SK-N-SH (cell line): ENCODE data around the gene QRFPR. TPM values are rescaled to one million over a fixed set of nuclear protein-coding genes. Genes with fewer than 3 reads are reported as not detected.

Source experiments
- CTCF ChIA-PET: fragments of 300-600, 350-600 bp; formaldehyde crosslinking; extraction: SDS; loops from one replicate; lab custom pipeline; 2021; lab: Yijun Ruan, JAX
- POLR2A ChIA-PET: fragments of 350-600 bp; sonication (Branson Sonifier 250); formaldehyde crosslinking; extraction: SDS; loops from one replicate; lab custom pipeline; 2020; ENCODE audit warnings: antibody characterized with exemption, inconsistent platforms; lab: Yijun Ruan, JAX
- DNase-seq: peaks from one replicate; pipeline ENCODE4 v3.0.0; 2012
- H2AFZ ChIP-seq: fragments of 200-600 bp; sonication (generic); 2 replicates; pipeline ENCODE4 v1.8.1; 2016; ENCODE audit warnings: antibody characterized with exemption, mild to moderate bottlenecking, low read depth
- H3F3A ChIP-seq: fragments of 200-600 bp; sonication (generic); replicated peaks from 2 replicates; pipeline ENCODE3; 2016; ENCODE audit warnings: antibody characterized with exemption, mild to moderate bottlenecking; ENCODE audit not compliant: insufficient read depth
- H3K27ac ChIP-seq, 2 experiments: fragments of 200-500 bp in 1 of 2; fragments of 200-600 bp in 1 of 2; sonication (Bioruptor generic) in 1 of 2; sonication (generic), shearing (Covaris generic) in 1 of 2; 2 replicates each; pipeline versions ENCODE4 v1.5.1 to v1.6.1; 2014 to 2016; ENCODE audit warnings: low read depth in 2 of 2, inconsistent platforms in 1 of 2, low read length in 1 of 2, mild to moderate bottlenecking in 1 of 2, mixed read lengths in 1 of 2
- H3K27me3 ChIP-seq: fragments of 200-600 bp; sonication (generic), shearing (Covaris generic); 2 replicates; pipeline ENCODE4 v1.6.1; 2016; ENCODE audit warnings: mixed run types; ENCODE audit not compliant: insufficient read depth
- H3K36me3 ChIP-seq, 2 experiments: fragments of 200-500 bp in 1 of 2; fragments of 200-600 bp in 1 of 2; sonication (Bioruptor generic) in 1 of 2; sonication (generic) in 1 of 2; replicated peaks in 1 of 2; 2 replicates each; pipeline versions ENCODE3 to v1.5.1; 2014 to 2016; ENCODE audit warnings: low read length in 1 of 2, mild to moderate bottlenecking in 1 of 2; ENCODE audit not compliant: insufficient read depth in 2 of 2, control insufficient read depth in 1 of 2
- H3K4me1 ChIP-seq, 2 experiments: fragments of 200-500 bp in 1 of 2; fragments of 200-600 bp in 1 of 2; sonication (Bioruptor generic) in 1 of 2; sonication (generic), shearing (Covaris generic) in 1 of 2; 2 replicates each; pipeline versions ENCODE4 v1.5.1 to v1.6.1; 2014 to 2016; ENCODE audit warnings: low read depth in 1 of 2, low read length in 1 of 2, mixed run types in 1 of 2; ENCODE audit not compliant: insufficient read depth in 2 of 2, control insufficient read depth in 1 of 2
- H3K4me2 ChIP-seq: fragments of 200-600 bp; sonication (generic), shearing (Covaris generic); 2 replicates; pipeline ENCODE4 v1.6.1; 2017; ENCODE audit warnings: mixed run types
- H3K4me3 ChIP-seq, 2 experiments: fragments of 200-500 bp in 1 of 2; fragments of 200-600 bp in 1 of 2; sonication (Bioruptor generic) in 1 of 2; sonication (generic), shearing (Covaris generic) in 1 of 2; 2 replicates each; pipeline versions ENCODE4 v1.5.1 to v1.8.1; 2014 to 2016; ENCODE audit warnings: low read depth in 2 of 2, inconsistent platforms in 1 of 2, low read length in 1 of 2, mild to moderate bottlenecking in 1 of 2, mixed read lengths in 1 of 2, moderate library complexity in 1 of 2
- H3K79me2 ChIP-seq: fragments of 200-600 bp; sonication (generic); 2 replicates; pipeline ENCODE4 v1.8.1; 2017; ENCODE audit warnings: mild to moderate bottlenecking; ENCODE audit not compliant: insufficient read depth
- H3K9ac ChIP-seq: fragments of 200-600 bp; sonication (generic); 2 replicates; pipeline ENCODE4 v1.6.1; 2017; ENCODE audit warnings: mixed run types
- H3K9me2 ChIP-seq: fragments of 200-600 bp; sonication (generic); 2 replicates; pipeline ENCODE4 v1.6.1; 2017; ENCODE audit warnings: mixed run types
- H3K9me3 ChIP-seq: fragments of 200-600 bp; sonication (generic); 2 replicates; pipeline ENCODE4 v1.6.1; 2017; ENCODE audit warnings: mixed run types, mild to moderate bottlenecking, moderate library complexity
- H4K20me1 ChIP-seq: fragments of 200-600 bp; sonication (generic); 2 replicates; pipeline ENCODE4 v1.6.1; 2017; ENCODE audit warnings: mild to moderate bottlenecking, mixed run types; ENCODE audit not compliant: insufficient read depth
- CTCF ChIP-seq: fragments of 200-600 bp; sonication (generic); IDR thresholded peaks from 2 replicates; pipeline ENCODE4 v1.6.1; 2017; ENCODE audit warnings: antibody characterized with exemption, mild to moderate bottlenecking, moderate library complexity
- ELF1 ChIP-seq: IDR thresholded peaks from 2 replicates; pipeline ENCODE4 v1.4.0; 2012
- MXI1 ChIP-seq: IDR thresholded peaks from 2 replicates; pipeline ENCODE4 v1.6.1; 2012; ENCODE audit warnings: mild to moderate bottlenecking, low read depth, low read length, improper control_type of control experiment
- NFIC ChIP-seq: IDR thresholded peaks from 2 replicates; pipeline ENCODE4 v1.4.0; 2012; ENCODE audit warnings: borderline replicate concordance
- NRF1 ChIP-seq: IDR thresholded peaks from 2 replicates; pipeline ENCODE4 v1.6.1; 2012; ENCODE audit warnings: low read depth, mild to moderate bottlenecking, low read length
- REST ChIP-seq: IDR thresholded peaks from 2 replicates; pipeline ENCODE4 v1.6.1; 2012; ENCODE audit warnings: mild to moderate bottlenecking, low read depth, low read length, moderate library complexity
- RXRA ChIP-seq: IDR thresholded peaks from 2 replicates; pipeline ENCODE4 v1.4.0; 2012; ENCODE audit warnings: low read depth, mild to moderate bottlenecking, borderline replicate concordance
- SMC3 ChIP-seq: IDR thresholded peaks from 2 replicates; pipeline ENCODE4 v1.6.1; 2012; ENCODE audit warnings: low read depth, low read length, improper control_type of control experiment
- TEAD4 ChIP-seq: IDR thresholded peaks from 2 replicates; pipeline ENCODE4 v1.4.0; 2012; ENCODE audit warnings: mild to moderate bottlenecking, borderline replicate concordance; ENCODE audit not compliant: insufficient read depth
- USF1 ChIP-seq: IDR thresholded peaks from 2 replicates; pipeline ENCODE4 v1.4.0; 2012; ENCODE audit warnings: low read depth, borderline replicate concordance
- ZBTB33 ChIP-seq: IDR thresholded peaks from 2 replicates; pipeline ENCODE4 v1.4.0; 2012; ENCODE audit warnings: low read depth, borderline replicate concordance
- WGBS: methylation state at CpG from one replicate; pipeline ENCODE4 v1.1.6; 2017; ENCODE audit warnings: low lambda C conversion rate; 5-methylcytosine and 5-hydroxymethylcytosine counted together
- polyA plus RNA-seq, 3 experiments: library from polyadenylated mRNA; depleted of rRNA; stranded (reverse); fragments of >200 nt; gene quantifications; 2 replicates each; pipeline ENCODE4 v1.2.3, GENCODE V29; 2012

The QRFPR gene
- polyA plus RNA-seq, 1 of the 3 experiments (the other 2 are of a cell fraction), result not detected

GRCh38 chr4:121344098-121344497, 36.7 kb downstream of the QRFPR start:
- H2AFZ ChIP-seq, result no peak overlapping the region
- DNase-seq, result no peak
- H3K36me3 ChIP-seq, result no peaks in the 10 kb centered on the region
- CTCF ChIA-PET, result no interaction called here
- H3K27me3 ChIP-seq, result peaks cover 7% of the 10 kb centered on the region; the same call in 1 of the 2 replicates
- 0% methylated on average over 1 of the region's 1 CpG for WGBS
- POLR2A ChIA-PET, result no interaction called here
- no peaks in the 10 kb centered on the region for H3K79me2 ChIP-seq
- no peak overlapping the region for H3K27ac ChIP-seq
- H3K9ac ChIP-seq, result no peak overlapping the region
- H3K4me3 ChIP-seq, result no peak overlapping the region
- no peak for TF ChIP-seq ZBTB33
- TF ChIP-seq CTCF, result no peak
- TF ChIP-seq NFIC, result no peak
- TF ChIP-seq USF1, result no peak
- no peak for TF ChIP-seq NRF1
- no peak for TF ChIP-seq ELF1
- TF ChIP-seq RXRA, result no peak
- no peak for TF ChIP-seq SMC3
- TF ChIP-seq TEAD4, result no peak
- no peak for TF ChIP-seq REST
- no peak for TF ChIP-seq MXI1
- H3K9me3 ChIP-seq, result no peaks in the 10 kb centered on the region
- H3K9me2 ChIP-seq, result no peaks in the 10 kb centered on the region
- no peaks in the 10 kb centered on the region for H3F3A ChIP-seq
- no peaks in the 10 kb centered on the region for H3K4me1 ChIP-seq
- H4K20me1 ChIP-seq, result no peaks in the 10 kb centered on the region
- no peak overlapping the region for H3K4me2 ChIP-seq
